A204.1 (cell line): ENCODE data around the gene HMGB2.

Source experiments
- FAIRE-seq: peaks from 2 replicates; lab custom pipeline; 2012; peaks lifted over from hg19 to GRCh38; lab: Jason Lieb, UNC

Gene HMGB2

GRCh38 chr4:173288296-173288695 is 45.9 kb downstream of the HMGB2 start:
- FAIRE-seq, result no peak

- no peak for FAIRE-seq
These were observed 46.7 kb downstream of the HMGB2 start for GRCh38 chr4:173287486-173287885.

GRCh38 chr4:173284463-173284862 is 49.7 kb downstream of the HMGB2 start:
- FAIRE-seq, result no peak

GRCh38 chr4:173282626-173283025 is 51.5 kb downstream of the HMGB2 start:
- no peak for FAIRE-seq

GRCh38 chr4:173282256-173282562 is 51.9 kb downstream of the HMGB2 start:
- FAIRE-seq, result no peak

GRCh38 chr4:173281406-173282255 is 52.5 kb downstream of the HMGB2 start:
- FAIRE-seq, result no peak
